22Rv1 (cell line): Measurements from ENCODE around the gene PLAAT2.

Experiments
- CTCF ChIP-seq: fragments of 450-650 bp; IDR thresholded peaks from 2 replicates; pipeline ENCODE4 v1.5.1; 2017; ENCODE audit warnings: mild to moderate bottlenecking
- ZFX ChIP-seq: fragments of 450-650 bp; IDR thresholded peaks from 2 replicates; pipeline ENCODE4 v1.6.1; 2017; ENCODE audit warnings: antibody characterized with exemption, borderline replicate concordance

- TF ChIP-seq CTCF (no peak), ZFX (no peak)
These were observed 58.1 kb downstream of the PLAAT2 start for GRCh38 chr11:63504933-63505586.
